Measurements from ENCODE around the gene ODC1.

- no peak for TF ChIP-seq CTCF (optimal IDR thresholded peaks at IDR 0.05 in 1 of 3, IDR thresholded peaks at IDR 0.05 in 1 of 3, conservative IDR thresholded peaks at IDR 0.05 in 1 of 3; ENCODE audit: extremely low read depth in 1 of 3, insufficient read depth in 2 of 3, low read length in 3 of 3)
- no peak for TF ChIP-seq EZH2 (IDR thresholded peaks at IDR 0.05; ENCODE audit: low read length)
Observed at GRCh38 chr2:10396464-10396863, 51.7 kb downstream of the ODC1 start.
